PC-9 (cell line): Measurements from ENCODE around the gene SYMPK. TPM values are rescaled to one million over a fixed set of nuclear protein-coding genes. Genes with fewer than 3 reads are reported as not detected.
A peak's percentile ranks its signal among the peaks of the same experiment; 100 is the strongest.

Experiments
- BruUV-seq: library from RNA; stranded (reverse); fragments of 400-500 nt; replicated peaks from 2 replicates; lab custom pipeline; 2021; lab: Mats Ljungman, UMichigan
- CTCF ChIA-PET: fragments of 300-600 bp; sonication (Branson Sonifier 250); formaldehyde crosslinking; loops from one replicate; lab custom pipeline; 2022; ENCODE audit warnings: antibody characterized with exemption; lab: Charles Lee
- POLR2A ChIA-PET: fragments of 300-600 bp; sonication (Branson Sonifier 250); formaldehyde crosslinking; loops from one replicate; lab custom pipeline; 2022; ENCODE audit warnings: antibody characterized with exemption; ENCODE audit not compliant: unreplicated experiment; lab: Charles Lee
- DNase-seq, 2 experiments: peaks; one replicate each; pipeline versions ENCODE4 v3.0.0 to v3.0.0-alpha.2; 2015 to 2022; ENCODE audit warnings: mixed read lengths in 1 of 2
- H2AFZ ChIP-seq: fragments of 200-600 bp; sonication (generic); 2 replicates; pipeline ENCODE4 v1.8.1; 2017; ENCODE audit warnings: antibody characterized with exemption
- H3F3A ChIP-seq: fragments of 200-600 bp; sonication (generic); 2 replicates; pipeline ENCODE4 v1.8.1; 2017; ENCODE audit warnings: antibody characterized with exemption, mild to moderate bottlenecking, low read depth; ENCODE audit not compliant: insufficient read depth
- H3K27ac ChIP-seq: fragments of 200-600 bp; sonication (generic); 2 replicates; pipeline ENCODE4 v1.6.1; 2016; ENCODE audit warnings: mixed run types
- H3K27me3 ChIP-seq: fragments of 200-600 bp; sonication (generic); 2 replicates; pipeline ENCODE4 v1.6.1; 2016; ENCODE audit warnings: low read depth, mixed run types; ENCODE audit not compliant: insufficient read depth
- H3K36me3 ChIP-seq: fragments of 200-600 bp; sonication (generic); 2 replicates; pipeline ENCODE4 v1.6.1; 2016; ENCODE audit warnings: low read depth, mixed run types
- H3K4me1 ChIP-seq: fragments of 200-600 bp; sonication (generic); replicated peaks from 2 replicates; pipeline ENCODE4 v1.6.1; 2016; ENCODE audit warnings: mixed run types; ENCODE audit not compliant: insufficient read depth
- H3K4me2 ChIP-seq: fragments of 200-600 bp; sonication (generic); 2 replicates; pipeline ENCODE4 v1.6.1; 2017; ENCODE audit warnings: mixed run types
- H3K4me3 ChIP-seq: fragments of 200-600 bp; sonication (generic); 2 replicates; pipeline ENCODE4 v1.6.1; 2016; ENCODE audit warnings: mixed run types
- H3K79me2 ChIP-seq: fragments of 200-600 bp; sonication (generic); 2 replicates; pipeline ENCODE4 v1.6.1; 2017; ENCODE audit warnings: low read depth, mixed run types
- H3K9me2 ChIP-seq: fragments of 200-600 bp; sonication (generic); 2 replicates; pipeline ENCODE4 v1.8.1; 2017; ENCODE audit warnings: mild to moderate bottlenecking; ENCODE audit not compliant: insufficient read depth
- H3K9me3 ChIP-seq: fragments of 200-600 bp; sonication (generic); 2 replicates; pipeline ENCODE4 v1.8.1; 2016; ENCODE audit warnings: low read depth; ENCODE audit not compliant: insufficient read depth
- H4K20me1 ChIP-seq: fragments of 200-600 bp; sonication (generic); 2 replicates; pipeline ENCODE4 v1.8.1; 2017; ENCODE audit not compliant: insufficient read depth
- EZH2 ChIP-seq: fragments of 200-600 bp; sonication (generic); IDR thresholded peaks from 2 replicates; pipeline ENCODE4 v1.8.0; 2017; ENCODE audit warnings: antibody characterized with exemption, low read depth
- intact Hi-C: fragments of 100-400 bp; cut with micrococcal nuclease; formaldehyde crosslinking; loops from one replicate; pipeline ENCODE4 v1.10.0; 2022; ENCODE audit not compliant: unreplicated experiment
- total RNA-seq: library from RNA; stranded (reverse); gene quantifications from 2 replicates; pipeline ENCODE4 v1.2.3, GENCODE V29; 2021
- TF ChIP-seq, protein P1 (sequence below): fragments of 200-600 bp; sonication (generic); conservative IDR thresholded peaks from 2 replicates; pipeline ENCODE4 v1.6.1; 2017; ENCODE audit warnings: mixed run types, antibody characterized with exemption, mild to moderate bottlenecking, moderate library complexity

Gene SYMPK
- total RNA-seq, 1 experiment from 2014 or later = 85.5 TPM

DNA sequence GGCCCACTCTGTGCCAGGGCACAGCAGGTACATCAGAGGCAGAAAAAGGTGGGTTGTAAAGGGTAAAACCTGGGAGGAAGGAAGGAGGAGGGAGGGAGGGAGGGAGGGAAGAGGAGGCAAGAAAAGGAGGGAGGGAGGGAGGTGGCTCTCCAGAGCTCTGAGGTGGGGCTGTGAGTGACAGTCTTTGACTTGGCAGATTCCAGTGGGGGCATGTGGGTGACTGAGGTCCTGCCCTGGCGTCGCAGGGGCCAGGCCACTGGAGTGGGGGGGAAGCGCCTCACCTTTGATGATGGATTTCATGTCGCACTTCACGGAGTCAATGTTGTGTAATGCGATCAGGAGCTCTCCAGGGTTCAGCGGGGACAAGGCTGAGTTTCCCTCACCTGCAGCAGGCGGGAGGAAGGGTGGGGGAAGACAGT lies 41.8 kb downstream of the SYMPK start:
- DNase-seq = peak in 1 of 2 experiments; percentile 31
- H3K9me2 ChIP-seq = no peaks in the 10 kb centered on the region
- peaks cover 14% of the 10 kb centered on the region; the same call in 1 of the 2 replicates for H3F3A ChIP-seq
- no peaks in the 10 kb centered on the region for H3K27me3 ChIP-seq
- TF ChIP-seq, protein P1, sequence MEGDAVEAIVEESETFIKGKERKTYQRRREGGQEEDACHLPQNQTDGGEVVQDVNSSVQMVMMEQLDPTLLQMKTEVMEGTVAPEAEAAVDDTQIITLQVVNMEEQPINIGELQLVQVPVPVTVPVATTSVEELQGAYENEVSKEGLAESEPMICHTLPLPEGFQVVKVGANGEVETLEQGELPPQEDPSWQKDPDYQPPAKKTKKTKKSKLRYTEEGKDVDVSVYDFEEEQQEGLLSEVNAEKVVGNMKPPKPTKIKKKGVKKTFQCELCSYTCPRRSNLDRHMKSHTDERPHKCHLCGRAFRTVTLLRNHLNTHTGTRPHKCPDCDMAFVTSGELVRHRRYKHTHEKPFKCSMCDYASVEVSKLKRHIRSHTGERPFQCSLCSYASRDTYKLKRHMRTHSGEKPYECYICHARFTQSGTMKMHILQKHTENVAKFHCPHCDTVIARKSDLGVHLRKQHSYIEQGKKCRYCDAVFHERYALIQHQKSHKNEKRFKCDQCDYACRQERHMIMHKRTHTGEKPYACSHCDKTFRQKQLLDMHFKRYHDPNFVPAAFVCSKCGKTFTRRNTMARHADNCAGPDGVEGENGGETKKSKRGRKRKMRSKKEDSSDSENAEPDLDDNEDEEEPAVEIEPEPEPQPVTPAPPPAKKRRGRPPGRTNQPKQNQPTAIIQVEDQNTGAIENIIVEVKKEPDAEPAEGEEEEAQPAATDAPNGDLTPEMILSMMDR = no peak
- no peak for TF ChIP-seq EZH2
- intact Hi-C loops = no loop called here
- H3K27ac ChIP-seq = no peak overlapping the region
- peaks cover 4% of the 10 kb centered on the region; the same call in 1 of the 2 replicates for H4K20me1 ChIP-seq
- H3K4me3 ChIP-seq = no peak overlapping the region
- H3K9me3 ChIP-seq = no peaks in the 10 kb centered on the region
- BruUV-seq = no TSS peak
- ChIA-PET CTCF (no interaction called here), POLR2A (no interaction called here)
- no peaks in the 10 kb centered on the region for H3K79me2 ChIP-seq
- H3K4me2 ChIP-seq = no peak overlapping the region
- H3K4me1 ChIP-seq = no peaks in the 10 kb centered on the region
- no peak overlapping the region for H2AFZ ChIP-seq
- no peaks in the 10 kb centered on the region for H3K36me3 ChIP-seq

DNA sequence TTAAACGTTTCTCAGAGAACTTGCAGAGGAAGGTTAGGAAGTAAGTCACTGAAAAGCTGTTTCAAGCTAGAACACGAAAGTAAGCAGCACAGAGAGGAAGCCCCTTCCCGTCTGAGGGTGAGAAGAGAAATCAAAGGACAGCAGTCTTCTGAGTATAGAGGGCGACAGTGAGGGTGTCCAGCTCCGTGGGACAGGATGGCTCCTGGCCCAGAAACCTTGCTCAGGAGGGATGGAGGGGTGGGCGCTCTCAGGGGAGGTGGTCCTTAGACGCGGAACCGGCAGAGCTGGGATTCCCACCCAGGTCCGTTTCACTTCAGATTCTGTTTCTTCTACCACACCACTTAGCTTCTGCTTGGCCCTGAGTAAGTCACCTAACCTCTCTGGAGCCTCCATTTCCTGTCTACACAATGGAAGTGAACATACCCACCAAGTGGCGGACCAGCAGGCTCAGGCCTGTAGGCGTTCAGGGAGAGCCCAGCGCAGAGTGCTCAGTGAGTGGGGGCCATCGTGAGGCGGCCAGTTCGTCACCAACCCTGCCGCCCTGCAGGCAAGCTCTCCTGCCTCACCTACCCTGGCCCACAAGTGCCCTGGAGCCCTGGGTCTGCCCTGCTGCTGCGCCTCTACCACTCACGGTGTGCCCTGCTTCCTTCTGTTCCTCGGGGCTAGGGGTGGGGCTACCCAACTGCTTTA lies 42.4 kb downstream of the SYMPK start:
- BruUV-seq = no TSS peak
- POLR2A ChIA-PET = no interaction called here
- intact Hi-C loops = no loop called here

DNA sequence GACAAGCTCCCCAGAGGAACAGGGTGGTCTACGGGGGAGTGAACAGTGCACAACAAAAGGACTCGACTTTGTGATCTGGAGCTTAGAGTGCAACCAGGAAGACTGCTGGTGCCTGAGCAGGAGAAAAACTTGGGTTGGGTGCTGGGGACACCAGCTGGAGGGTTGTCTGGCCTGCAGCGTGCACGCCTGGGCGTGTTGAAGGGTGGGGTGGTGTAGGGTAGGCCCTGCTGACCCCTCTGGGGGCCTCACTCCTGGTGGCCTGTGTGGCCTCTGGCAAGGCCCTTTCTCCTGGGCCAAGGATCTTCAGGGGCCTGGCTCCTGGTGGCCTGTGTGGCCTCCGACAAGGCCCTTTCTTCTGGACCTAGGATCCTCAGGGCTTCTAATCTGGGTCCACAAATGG lies 43.2 kb downstream of the SYMPK start:
- Histone ChIP-seq H4K20me1 (peaks cover 4% of the 10 kb centered on the region; the same call in 1 of the 2 replicates), H3K27me3 (no peaks in the 10 kb centered on the region), H3K4me3 (no peak overlapping the region), H3K79me2 (no peaks in the 10 kb centered on the region), H3K36me3 (no peaks in the 10 kb centered on the region), H2AFZ (no peak overlapping the region), H3K4me1 (no peaks in the 10 kb centered on the region), H3K27ac (no peak overlapping the region), H3K4me2 (no peak overlapping the region), H3K9me3 (no peaks in the 10 kb centered on the region), H3F3A (peaks cover 14% of the 10 kb centered on the region), H3K9me2 (no peaks in the 10 kb centered on the region)
- ChIA-PET POLR2A (interaction anchor here (0.7 kb wide), 1 partner anchor 89 kb away, joined by 3 read pairs; no protein-coding TSS in a partner anchor), CTCF (no interaction called here)
- BruUV-seq = no TSS peak
- DNase-seq = peak in 1 of 2 experiments; percentile 16
- intact Hi-C loops = no loop called here
- TF ChIP-seq, protein P1 = no peak
- no peak for TF ChIP-seq EZH2

More for the DNA sequence above, 42.4 kb downstream of the SYMPK start:
- no peaks in the 10 kb centered on the region for H3K36me3 ChIP-seq
- H3K4me1 ChIP-seq = no peaks in the 10 kb centered on the region
- DNase-seq = peak in 1 of 2 experiments; percentile 33
- H3K27ac ChIP-seq = no peak overlapping the region
- CTCF ChIA-PET = no interaction called here
- no peaks in the 10 kb centered on the region for H3K27me3 ChIP-seq
- peaks cover 4% of the 10 kb centered on the region; the same call in 1 of the 2 replicates for H4K20me1 ChIP-seq
- no peaks in the 10 kb centered on the region for H3K9me2 ChIP-seq
- no peak overlapping the region for H3K4me3 ChIP-seq
- no peak overlapping the region for H3K4me2 ChIP-seq
- TF ChIP-seq EZH2 = no peak
- TF ChIP-seq, protein P1 = no peak
- H3K9me3 ChIP-seq = no peaks in the 10 kb centered on the region
- peaks cover 14% of the 10 kb centered on the region; the same call in 1 of the 2 replicates for H3F3A ChIP-seq
- H3K79me2 ChIP-seq = no peaks in the 10 kb centered on the region
- H2AFZ ChIP-seq = no peak overlapping the region
